Neural crest cell (in vitro differentiated cells): Measurements from ENCODE around the gene TFF2. TPM values are rescaled to one million over a fixed set of nuclear protein-coding genes. Genes with fewer than 3 reads are reported as not detected.

Experiments
- DNase-seq: peaks from one replicate; pipeline ENCODE4 v3.0.0; 2021; ENCODE audit warnings: low read depth, mixed read lengths, low spot score
- H3K27ac Mint-ChIP-seq: one replicate; pipeline ENCODE4 v1.8.0; 2021; ENCODE audit warnings: mild to moderate bottlenecking, mixed read lengths; ENCODE audit not compliant: unreplicated experiment
- H3K27me3 Mint-ChIP-seq: 2 replicates; pipeline ENCODE4 v1.8.0; 2021; ENCODE audit warnings: low read depth, mild to moderate bottlenecking, mixed read lengths
- H3K36me3 Mint-ChIP-seq: 2 replicates; pipeline ENCODE4 v1.8.0; 2021; ENCODE audit warnings: low read depth, mild to moderate bottlenecking, mixed read lengths
- H3K4me1 Mint-ChIP-seq: 2 replicates; pipeline ENCODE4 v1.8.0; 2021; ENCODE audit warnings: mixed read lengths
- H3K4me3 Mint-ChIP-seq: one replicate; pipeline ENCODE4 v1.8.0; 2021; ENCODE audit warnings: mild to moderate bottlenecking, mixed read lengths
- H3K9me3 Mint-ChIP-seq: 2 replicates; pipeline ENCODE4 v1.8.0; 2021; ENCODE audit warnings: mixed read lengths
- total RNA-seq: library from RNA; stranded (reverse); gene quantifications from 2 replicates; pipeline ENCODE4 v1.2.1, GENCODE V29; 2021
- TF ChIP-seq, protein P1 (sequence below): fragments of 200-600 bp; sonication (generic); conservative IDR thresholded peaks from 2 replicates; pipeline ENCODE4 v1.5.0; 2021; ENCODE audit warnings: antibody characterized with exemption, mild to moderate bottlenecking

The TFF2 gene
- total RNA-seq, 1 donor from 2014 or later = not detected

DNA sequence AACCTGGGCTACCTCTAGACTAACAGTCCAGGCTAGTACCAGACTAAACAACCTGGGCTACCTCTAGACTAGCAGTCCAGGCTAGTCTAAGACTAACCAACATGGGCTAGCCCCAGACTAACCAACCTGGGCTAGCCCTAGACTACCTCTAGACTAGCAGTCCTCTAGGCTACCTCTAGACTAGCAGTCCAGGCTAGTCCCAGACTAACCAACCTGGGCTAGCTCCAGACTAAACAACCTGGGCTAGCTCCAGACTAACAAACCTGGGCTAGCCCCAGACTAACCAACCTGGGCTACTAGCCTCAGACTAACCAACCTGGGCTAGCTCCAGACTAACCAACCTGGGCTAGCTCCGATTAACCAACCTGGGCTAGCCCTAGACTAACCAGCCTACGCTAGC lies 2.0 kb downstream of the TFF2 start:
- Mint-ChIP-seq H3K27me3 (no peaks in the 10 kb centered on the region), H3K4me3 (no peak overlapping the region), H3K4me1 (peaks cover 14% of the 10 kb centered on the region), H3K36me3 (no peaks in the 10 kb centered on the region), H3K27ac (no peak overlapping the region), H3K9me3 (no peaks in the 10 kb centered on the region)
- TF ChIP-seq, protein P1, sequence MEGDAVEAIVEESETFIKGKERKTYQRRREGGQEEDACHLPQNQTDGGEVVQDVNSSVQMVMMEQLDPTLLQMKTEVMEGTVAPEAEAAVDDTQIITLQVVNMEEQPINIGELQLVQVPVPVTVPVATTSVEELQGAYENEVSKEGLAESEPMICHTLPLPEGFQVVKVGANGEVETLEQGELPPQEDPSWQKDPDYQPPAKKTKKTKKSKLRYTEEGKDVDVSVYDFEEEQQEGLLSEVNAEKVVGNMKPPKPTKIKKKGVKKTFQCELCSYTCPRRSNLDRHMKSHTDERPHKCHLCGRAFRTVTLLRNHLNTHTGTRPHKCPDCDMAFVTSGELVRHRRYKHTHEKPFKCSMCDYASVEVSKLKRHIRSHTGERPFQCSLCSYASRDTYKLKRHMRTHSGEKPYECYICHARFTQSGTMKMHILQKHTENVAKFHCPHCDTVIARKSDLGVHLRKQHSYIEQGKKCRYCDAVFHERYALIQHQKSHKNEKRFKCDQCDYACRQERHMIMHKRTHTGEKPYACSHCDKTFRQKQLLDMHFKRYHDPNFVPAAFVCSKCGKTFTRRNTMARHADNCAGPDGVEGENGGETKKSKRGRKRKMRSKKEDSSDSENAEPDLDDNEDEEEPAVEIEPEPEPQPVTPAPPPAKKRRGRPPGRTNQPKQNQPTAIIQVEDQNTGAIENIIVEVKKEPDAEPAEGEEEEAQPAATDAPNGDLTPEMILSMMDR = no peak
- DNase-seq = no peak

DNA sequence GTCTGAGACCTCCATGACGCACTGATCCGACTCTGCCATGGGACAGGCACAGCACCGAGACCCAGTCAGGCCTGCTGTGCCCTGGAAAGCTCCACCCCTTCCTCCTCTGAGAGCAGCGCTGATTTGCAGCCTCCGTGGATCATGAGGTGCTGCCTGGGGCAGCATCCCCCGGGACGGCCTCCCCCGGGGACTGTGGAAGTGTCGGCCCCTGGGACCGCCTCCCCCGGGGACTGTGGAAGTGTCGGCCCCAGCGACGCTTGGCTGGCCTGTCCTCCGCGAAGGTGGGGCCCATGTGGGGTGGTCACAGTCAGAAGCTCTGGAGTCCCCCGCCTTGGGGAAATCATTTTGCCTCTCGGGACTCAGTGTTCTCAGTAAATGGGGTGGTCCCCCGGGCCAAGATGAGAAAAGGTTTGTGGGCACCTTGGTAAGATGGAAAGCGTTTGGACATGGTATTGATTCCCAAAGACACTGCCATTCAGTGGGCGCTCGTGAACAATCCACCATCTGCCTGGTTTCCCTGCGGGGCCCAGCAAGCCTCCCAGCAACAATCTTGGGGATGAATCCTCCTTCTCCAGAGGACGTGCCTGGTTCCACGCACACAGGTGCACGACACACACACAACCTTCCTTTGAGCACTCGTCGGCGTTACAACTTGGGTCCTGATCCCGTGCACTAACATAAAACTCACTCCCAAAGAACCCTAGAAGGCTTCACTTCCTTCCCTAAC lies 3.0 kb downstream of the TFF2 start:
- no peak for DNase-seq
- Mint-ChIP-seq H3K9me3 (no peaks in the 10 kb centered on the region), H3K4me3 (no peak overlapping the region), H3K27ac (no peak overlapping the region), H3K4me1 (peaks cover 14% of the 10 kb centered on the region), H3K36me3 (no peaks in the 10 kb centered on the region), H3K27me3 (no peaks in the 10 kb centered on the region)
- TF ChIP-seq, protein P1 = no peak

DNA sequence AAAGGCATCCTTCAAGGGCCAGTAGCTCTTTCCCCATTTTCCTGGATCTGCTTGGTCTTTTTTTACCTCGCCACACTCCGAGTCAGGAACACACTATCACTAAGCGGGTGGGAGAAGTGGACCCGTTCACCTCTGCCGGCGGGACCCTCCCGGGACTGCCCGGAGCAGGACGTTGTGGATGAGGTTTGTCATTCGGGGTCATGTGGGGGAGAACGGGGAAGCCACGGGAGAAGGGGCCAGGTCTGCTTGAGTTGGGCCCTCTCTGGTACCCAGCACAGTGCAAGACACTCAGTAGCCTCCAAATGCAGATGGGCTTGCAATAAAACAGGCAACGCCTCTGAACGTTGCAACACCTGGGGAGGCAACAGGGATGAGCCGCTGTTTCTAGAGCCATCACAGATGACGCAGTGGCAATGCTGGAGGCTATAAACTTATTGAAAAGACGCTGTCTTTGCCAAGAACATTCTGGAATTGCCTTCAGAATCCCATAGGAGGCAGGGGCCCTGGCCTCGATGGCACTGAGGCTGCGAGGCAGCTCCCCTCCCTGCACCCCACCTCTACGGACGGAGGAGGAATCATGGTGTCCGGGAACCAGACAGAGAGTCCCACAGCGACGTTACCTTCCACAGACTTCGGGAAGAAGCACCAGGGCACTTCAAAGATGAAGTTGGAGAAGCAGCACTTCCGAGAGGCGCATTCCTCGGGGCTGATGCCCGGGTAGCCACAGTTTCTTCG lies 3.8 kb downstream of the TFF2 start:
- no peaks in the 10 kb centered on the region for H3K27me3 Mint-ChIP-seq
- H3K36me3 Mint-ChIP-seq = no peaks in the 10 kb centered on the region

DNA sequence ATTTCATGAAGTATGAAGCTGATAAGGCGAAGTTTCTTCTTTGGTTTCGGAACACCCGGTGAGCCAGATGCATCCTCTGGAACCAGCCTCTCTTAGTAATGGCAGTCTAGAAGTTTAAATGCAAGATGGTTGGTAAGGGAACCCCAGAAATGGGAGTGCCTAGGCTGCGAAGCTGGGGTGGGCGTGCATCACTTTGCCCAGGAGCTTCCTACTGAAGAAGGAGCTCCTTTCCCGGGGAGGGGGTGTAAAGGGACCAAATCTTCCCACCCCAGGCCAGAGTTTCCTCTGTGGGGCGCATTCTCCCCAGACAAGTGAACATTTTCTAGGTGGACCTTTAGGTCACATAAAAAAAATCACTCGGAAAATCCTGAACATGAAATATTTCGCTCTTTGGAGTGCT lies 4.4 kb downstream of the TFF2 start:
- no peak overlapping the region for H3K4me3 Mint-ChIP-seq
- no peaks in the 10 kb centered on the region for H3K36me3 Mint-ChIP-seq
- no peak overlapping the region for H3K27ac Mint-ChIP-seq
- no peak for DNase-seq
- H3K4me1 Mint-ChIP-seq = peaks cover 14% of the 10 kb centered on the region
- H3K27me3 Mint-ChIP-seq = no peaks in the 10 kb centered on the region
- H3K9me3 Mint-ChIP-seq = no peaks in the 10 kb centered on the region
- TF ChIP-seq, protein P1 = no peak

More for the DNA sequence above, 3.8 kb downstream of the TFF2 start:
- TF ChIP-seq, protein P1 = no peak
- no peak for DNase-seq
- H3K4me1 Mint-ChIP-seq = peaks cover 14% of the 10 kb centered on the region
- H3K9me3 Mint-ChIP-seq = no peaks in the 10 kb centered on the region
- no peak overlapping the region for H3K27ac Mint-ChIP-seq
- H3K4me3 Mint-ChIP-seq = no peak overlapping the region

DNA sequence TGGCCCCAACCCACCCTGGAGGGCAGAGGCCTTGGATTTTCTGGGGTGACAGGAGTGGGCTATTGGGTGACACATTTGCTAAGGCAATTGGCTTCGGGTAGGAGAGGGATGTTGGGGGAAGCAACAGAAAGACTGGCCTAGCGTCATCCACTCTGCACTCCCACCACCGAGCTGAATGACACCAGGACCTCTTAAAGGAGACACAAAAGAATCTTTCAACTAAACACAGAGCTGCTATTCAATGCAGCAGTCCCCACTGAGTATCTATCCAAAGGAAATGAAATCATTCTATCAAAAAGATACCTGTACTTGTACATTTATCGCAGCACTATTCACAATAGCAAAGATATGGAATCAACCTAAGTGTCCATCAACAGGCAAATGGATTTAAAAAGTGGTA lies 6.2 kb downstream of the TFF2 start:
- TF ChIP-seq, protein P1 = no peak
- no peaks in the 10 kb centered on the region for H3K36me3 Mint-ChIP-seq
- H3K27me3 Mint-ChIP-seq = no peaks in the 10 kb centered on the region
- DNase-seq = no peak
- no peak overlapping the region for H3K27ac Mint-ChIP-seq
- H3K9me3 Mint-ChIP-seq = no peaks in the 10 kb centered on the region
- H3K4me1 Mint-ChIP-seq = peaks cover 14% of the 10 kb centered on the region
- no peak overlapping the region for H3K4me3 Mint-ChIP-seq
